IMR-90 (cell line): ENCODE data around the gene ZNF451. TPM values are rescaled to one million over a fixed set of nuclear protein-coding genes. Genes with fewer than 3 reads are reported as not detected.
A peak's percentile ranks its signal among the peaks of the same experiment; 100 is the strongest.

ENCODE experiments used
- ATAC-seq: fragments of 200-7000 bp; cut with Tn5 transposase; 2 replicates; pipeline ENCODE4 v1.9.1; 2020; ENCODE audit warnings: low read depth, mild to moderate bottlenecking, moderate library complexity
- BruUV-seq: library from RNA; stranded (reverse); fragments of 400-500 nt; replicated peaks from 2 replicates; lab custom pipeline; 2021; lab: Mats Ljungman, UMichigan
- CTCF ChIA-PET: fragments of 300-600 bp; formaldehyde crosslinking; extraction: SDS; loops from one replicate; lab custom pipeline; 2021; ENCODE audit warnings: antibody characterized with exemption; lab: Yijun Ruan, JAX
- POLR2A ChIA-PET: fragments of 300-600 bp; sonication (Branson Sonifier 250); formaldehyde crosslinking; loops from one replicate; lab custom pipeline; 2022; ENCODE audit warnings: antibody characterized with exemption; ENCODE audit not compliant: unreplicated experiment; lab: Charles Lee
- DNase-seq: peaks from one replicate; pipeline ENCODE4 v3.0.0; 2013
- H2AFZ ChIP-seq: replicated peaks from 2 replicates; pipeline ENCODE3; 2013; ENCODE audit warnings: low read length, mild to moderate bottlenecking; ENCODE audit not compliant: poor library complexity
- H2AK5ac ChIP-seq: 2 replicates; pipeline ENCODE4 v1.6.1; 2013; ENCODE audit warnings: low read depth, low read length, inconsistent platforms
- H2AK9ac ChIP-seq: replicated peaks from 2 replicates; pipeline ENCODE3; 2013; ENCODE audit warnings: mild to moderate bottlenecking, low read depth, low read length, moderate library complexity; ENCODE audit not compliant: poor library complexity
- H2BK120ac ChIP-seq: 2 replicates; pipeline ENCODE4 v1.6.1; 2013; ENCODE audit warnings: low read depth, low read length, inconsistent platforms
- H2BK15ac ChIP-seq: 3 replicates; pipeline ENCODE4 v1.6.1; 2013; ENCODE audit warnings: low read depth, low read length, inconsistent platforms
- H2BK20ac ChIP-seq: 2 replicates; pipeline ENCODE4 v1.6.1; 2013; ENCODE audit warnings: low read depth, mild to moderate bottlenecking, inconsistent platforms, low read length, moderate library complexity
- H2BK5ac ChIP-seq: 2 replicates; pipeline ENCODE4 v1.6.1; 2013; ENCODE audit warnings: mild to moderate bottlenecking, low read depth, low read length, inconsistent platforms; ENCODE audit not compliant: poor library complexity, severe bottlenecking
- H3K14ac ChIP-seq: replicated peaks from 2 replicates; pipeline ENCODE4 v1.6.1; 2013; ENCODE audit warnings: low read depth, low read length, inconsistent platforms
- H3K18ac ChIP-seq: 2 replicates; pipeline ENCODE4 v1.6.1; 2013; ENCODE audit warnings: low read depth, low read length, control low read depth
- H3K23ac ChIP-seq: 2 replicates; pipeline ENCODE4 v1.6.1; 2013; ENCODE audit warnings: low read depth, low read length, inconsistent platforms
- H3K27ac ChIP-seq: 2 replicates; pipeline ENCODE4 v1.5.1; 2013; ENCODE audit warnings: mild to moderate bottlenecking, control low read depth, low read length; ENCODE audit not compliant: insufficient read depth
- H3K27me3 ChIP-seq: 2 replicates; pipeline ENCODE4 v1.6.1; 2013; ENCODE audit warnings: low read length; ENCODE audit not compliant: control insufficient read depth, insufficient read depth
- H3K36me3 ChIP-seq: 2 replicates; pipeline ENCODE4 v1.6.1; 2013; ENCODE audit warnings: low read length, mixed read lengths; ENCODE audit not compliant: control insufficient read depth, insufficient read depth
- H3K4ac ChIP-seq: 2 replicates; pipeline ENCODE4 v1.6.1; 2013; ENCODE audit warnings: low read depth, low read length, inconsistent platforms
- H3K4me1 ChIP-seq: 2 replicates; pipeline ENCODE4 v1.6.1; 2013; ENCODE audit warnings: low read length, mixed read lengths; ENCODE audit not compliant: control insufficient read depth, insufficient read depth
- H3K4me2 ChIP-seq: 2 replicates; pipeline ENCODE4 v1.6.1; 2013; ENCODE audit warnings: low read depth, mild to moderate bottlenecking, control low read depth, low read length, moderate library complexity
- H3K4me3 ChIP-seq: 2 replicates; pipeline ENCODE4 v1.5.1; 2013; ENCODE audit warnings: low read depth, mild to moderate bottlenecking, control low read depth, low read length, moderate library complexity; ENCODE audit not compliant: insufficient read depth
- H3K56ac ChIP-seq: 2 replicates; pipeline ENCODE4 v1.6.1; 2013; ENCODE audit warnings: low read length, inconsistent platforms; ENCODE audit not compliant: insufficient read depth; ENCODE audit errors: extremely low read depth
- H3K79me1 ChIP-seq, 2 experiments: 2 replicates each; pipeline ENCODE4 v1.6.1; 2013; ENCODE audit warnings: low read length in 2 of 2, inconsistent platforms in 1 of 2, low read depth in 1 of 2
- H3K9ac ChIP-seq: 2 replicates; pipeline ENCODE4 v1.6.1; 2013; ENCODE audit warnings: low read depth, low read length, control low read depth
- H3K9me1 ChIP-seq: 2 replicates; pipeline ENCODE4 v1.6.1; 2013; ENCODE audit warnings: low read length, inconsistent platforms; ENCODE audit not compliant: insufficient read depth
- H3K9me3 ChIP-seq: 2 replicates; pipeline ENCODE4 v1.6.1; 2013; ENCODE audit warnings: low read length; ENCODE audit not compliant: control insufficient read depth, insufficient read depth
- H4K20me1 ChIP-seq: 2 replicates; pipeline ENCODE4 v1.6.1; 2013; ENCODE audit warnings: low read length, inconsistent platforms; ENCODE audit not compliant: insufficient read depth
- H4K5ac ChIP-seq: 2 replicates; pipeline ENCODE4 v1.6.1; 2013; ENCODE audit warnings: mild to moderate bottlenecking, low read depth, low read length, control low read depth
- H4K8ac ChIP-seq, 2 experiments: 2 replicates each; pipeline ENCODE4 v1.6.1; 2013; ENCODE audit warnings: low read depth in 2 of 2, low read length in 2 of 2, control low read depth in 1 of 2, inconsistent platforms in 1 of 2
- H4K91ac ChIP-seq: 2 replicates; pipeline ENCODE4 v1.6.1; 2013; ENCODE audit warnings: low read depth, low read length, inconsistent platforms; ENCODE audit not compliant: insufficient read depth
- BHLHE40 ChIP-seq: fragments of 150-350 bp; IDR thresholded peaks from 2 replicates; pipeline ENCODE4 v1.6.1; 2016; ENCODE audit warnings: mild to moderate bottlenecking, low read depth, low read length
- CEBPB ChIP-seq: IDR thresholded peaks from 2 replicates; pipeline ENCODE4 v1.6.1; 2012; ENCODE audit warnings: low read depth, low read length, improper control_type of control experiment
- CHD1 ChIP-seq: IDR thresholded peaks from 2 replicates; pipeline ENCODE4 v1.6.1; 2012; ENCODE audit warnings: low read depth, low read length, improper control_type of control experiment
- FOS ChIP-seq: fragments of 150-350 bp; IDR thresholded peaks from 2 replicates; pipeline ENCODE4 v1.6.1; 2016; ENCODE audit warnings: low read depth, low read length
- MAFK ChIP-seq: IDR thresholded peaks from 2 replicates; pipeline ENCODE4 v1.6.1; 2012; ENCODE audit warnings: low read depth, low read length, improper control_type of control experiment
- MAZ ChIP-seq: IDR thresholded peaks from 2 replicates; pipeline ENCODE4 v1.6.1; 2012; ENCODE audit warnings: low read depth, mild to moderate bottlenecking, low read length, improper control_type of control experiment, moderate library complexity, borderline replicate concordance
- MXI1 ChIP-seq: IDR thresholded peaks from 2 replicates; pipeline ENCODE4 v1.6.1; 2012; ENCODE audit warnings: low read depth, mild to moderate bottlenecking, low read length, moderate library complexity, borderline replicate concordance
- NFE2L2 ChIP-seq: fragments of 150-350 bp; IDR thresholded peaks from 2 replicates; pipeline ENCODE4 v1.6.1; 2016; ENCODE audit warnings: low read depth, mild to moderate bottlenecking, low read length
- POLR2A ChIP-seq: IDR thresholded peaks from 2 replicates; pipeline ENCODE4 v1.6.1; 2012; ENCODE audit warnings: mild to moderate bottlenecking, low read depth, low read length
- RAD21 ChIP-seq: IDR thresholded peaks from 2 replicates; pipeline ENCODE4 v1.6.1; 2012; ENCODE audit warnings: low read length, improper control_type of control experiment
- RCOR1 ChIP-seq: IDR thresholded peaks from 2 replicates; pipeline ENCODE4 v1.6.1; 2012; ENCODE audit warnings: mild to moderate bottlenecking, low read length, improper control_type of control experiment; ENCODE audit not compliant: insufficient replicate concordance
- RFX5 ChIP-seq: IDR thresholded peaks from 2 replicates; pipeline ENCODE4 v1.8.0; 2012; ENCODE audit warnings: low read depth, mild to moderate bottlenecking, low read length, moderate library complexity
- SMC3 ChIP-seq: fragments of 150-350 bp; IDR thresholded peaks from 2 replicates; pipeline ENCODE4 v1.6.1; 2016; ENCODE audit warnings: low read depth, mild to moderate bottlenecking, antibody characterized with exemption, low read length, moderate library complexity
- WGBS, 2 experiments: methylation state at CpG; one replicate each; pipeline versions ENCODE4 v1.1.5 to v1.1.7; 2013; ENCODE audit warnings: missing lambda C conversion rate in 2 of 2; ENCODE audit not compliant: insufficient read length in 1 of 2; ENCODE audit errors: extremely low coverage in 2 of 2; 5-methylcytosine and 5-hydroxymethylcytosine counted together
- dilution Hi-C: fragments of 300-500 bp; cut with HindIII; formaldehyde crosslinking; loops from one replicate; pipeline ENCODE4 v1.14.3; 2018; ENCODE audit warnings: low sequenced_read_pairs; ENCODE audit not compliant: unreplicated experiment
- in situ Hi-C: fragments of 300-500 bp; cut with MboI; formaldehyde crosslinking; loops from 3 replicates; pipeline ENCODE4 v1.14.3; 2019; ENCODE audit warnings: low sequenced_read_pairs, inconsistent platforms, mixed read lengths
- intact Hi-C: fragments of 100-400 bp; cut with micrococcal nuclease; formaldehyde crosslinking; loops from 2 replicates; pipeline ENCODE4 v1.10.0; 2022
- polyA plus RNA-seq, 3 experiments: library from polyadenylated mRNA; depleted of rRNA; stranded (reverse); fragments of >200 nt; gene quantifications; 2 replicates each; pipeline ENCODE4 v1.2.3, GENCODE V29; 2012; ENCODE audit warnings: low replicate concordance in 1 of 3
- total RNA-seq: library from RNA; depleted of rRNA; stranded (reverse); fragments of >200 nt; gene quantifications from 2 replicates; pipeline ENCODE4 v1.2.3, GENCODE V29; 2012
- TF ChIP-seq, protein P1 (sequence below): fragments of 150-350 bp; IDR thresholded peaks from 2 replicates; pipeline ENCODE4 v1.6.1; 2016; ENCODE audit warnings: low read depth, mild to moderate bottlenecking, low read length, moderate library complexity, borderline replicate concordance
- TF ChIP-seq, protein P2 (sequence below): fragments of 150-350 bp; IDR thresholded peaks from 2 replicates; pipeline ENCODE4 v1.6.1; 2017; ENCODE audit warnings: mild to moderate bottlenecking, antibody characterized with exemption, low read length, low read depth
- TF ChIP-seq, protein P3 (sequence below): conservative IDR thresholded peaks from 2 replicates; pipeline ENCODE4 v1.5.1; 2012; ENCODE audit warnings: mild to moderate bottlenecking, low read depth, low read length, improper control_type of control experiment

The ZNF451 gene
- total and polyA plus RNA-seq, 2 of the 4 experiments (the other 2 are of a cell fraction), result 10.0 to 48.6 TPM

DNA sequence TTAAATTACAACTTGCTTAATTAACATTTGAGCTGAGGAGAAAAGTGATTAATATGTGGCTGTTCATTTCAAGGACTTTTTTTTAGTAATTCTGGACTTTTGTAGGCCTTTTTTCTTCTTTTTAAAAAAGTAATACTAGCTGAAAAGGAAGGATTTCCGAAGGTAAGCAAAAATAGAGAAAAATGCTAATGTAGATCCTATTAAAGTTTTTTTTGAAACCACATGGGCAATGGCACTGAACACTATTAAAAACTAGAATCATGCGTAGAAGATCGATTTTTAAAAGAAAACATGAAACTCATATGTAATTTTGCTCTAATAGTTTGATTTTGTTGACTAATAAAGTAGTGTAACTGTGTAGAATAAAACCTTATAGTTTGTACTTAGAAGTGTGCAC, 84.5 kb downstream of the ZNF451 start:
- Histone ChIP-seq H3K27ac (peak overlapping the region; percentile 14; the same call in 1 of the 2 replicates), H4K20me1 (peaks cover 36% of the 10 kb centered on the region), H2AK5ac (no peak overlapping the region), H4K8ac (no peak overlapping the region; a peak in 1 of 4 replicates), H3K18ac (no peak overlapping the region), H4K91ac (no peak overlapping the region), H2BK15ac (no peak overlapping the region), H3K27me3 (no peaks in the 10 kb centered on the region), H3K4me2 (peak overlapping the region; percentile 95), H2BK20ac (no peak overlapping the region), H3K4ac (peak overlapping the region; percentile 81; the same call in 1 of the 2 replicates), H2AK9ac (no peak overlapping the region), H2BK120ac (no peak overlapping the region), H3K36me3 (peaks cover 15% of the 10 kb centered on the region), H3K9ac (peak overlapping the region; percentile 97; the same call in 1 of the 2 replicates), H3K56ac (no peak overlapping the region), H4K5ac (no peak overlapping the region), H3K23ac (no peak overlapping the region; the same call in 1 of the 2 replicates), H3K4me1 (peaks cover 16% of the 10 kb centered on the region), H2AFZ (no peak overlapping the region), H3K14ac (no peak overlapping the region), H3K4me3 (peak overlapping the region; percentile 97), H3K9me1 (peaks cover 13% of the 10 kb centered on the region), H3K9me3 (no peaks in the 10 kb centered on the region), H3K79me1 (peaks cover 0 to 39% of the 10 kb centered on the region in 2 experiments; a peak in 3 of 4 replicates), H2BK5ac (peak overlapping the region; percentile 94)
- ChIA-PET POLR2A (no interaction called here), CTCF (no interaction called here)
- in situ Hi-C loops, result no loop called here
- dilution Hi-C loops, result no loop called here
- no peak for ATAC-seq
- intact Hi-C loops, result loop anchor here (2.0 to 5.0 kb wide), 4 partner anchors 92 to 272 kb away; partner anchors contain the start of genes BEND6 and KIAA1586
- WGBS, 2 experiments, result no CpG with 5 or more reads among the region's 3 CpGs
- BruUV-seq, result no TSS peak
- no peak for TF ChIP-seq MAFK
- no peak for TF ChIP-seq NFE2L2
- no peak for TF ChIP-seq CEBPB
- TF ChIP-seq CHD1, result no peak
- no peak for TF ChIP-seq POLR2A
- no peak for TF ChIP-seq MAZ
- no peak for TF ChIP-seq RCOR1
- TF ChIP-seq MXI1, result no peak
- TF ChIP-seq, protein P1, sequence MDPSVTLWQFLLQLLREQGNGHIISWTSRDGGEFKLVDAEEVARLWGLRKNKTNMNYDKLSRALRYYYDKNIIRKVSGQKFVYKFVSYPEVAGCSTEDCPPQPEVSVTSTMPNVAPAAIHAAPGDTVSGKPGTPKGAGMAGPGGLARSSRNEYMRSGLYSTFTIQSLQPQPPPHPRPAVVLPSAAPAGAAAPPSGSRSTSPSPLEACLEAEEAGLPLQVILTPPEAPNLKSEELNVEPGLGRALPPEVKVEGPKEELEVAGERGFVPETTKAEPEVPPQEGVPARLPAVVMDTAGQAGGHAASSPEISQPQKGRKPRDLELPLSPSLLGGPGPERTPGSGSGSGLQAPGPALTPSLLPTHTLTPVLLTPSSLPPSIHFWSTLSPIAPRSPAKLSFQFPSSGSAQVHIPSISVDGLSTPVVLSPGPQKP, result no peak
- TF ChIP-seq FOS, result no peak
- no peak for TF ChIP-seq BHLHE40
- no peak for TF ChIP-seq RAD21
- no peak for TF ChIP-seq RFX5
- no peak for TF ChIP-seq SMC3
- TF ChIP-seq, protein P2, sequence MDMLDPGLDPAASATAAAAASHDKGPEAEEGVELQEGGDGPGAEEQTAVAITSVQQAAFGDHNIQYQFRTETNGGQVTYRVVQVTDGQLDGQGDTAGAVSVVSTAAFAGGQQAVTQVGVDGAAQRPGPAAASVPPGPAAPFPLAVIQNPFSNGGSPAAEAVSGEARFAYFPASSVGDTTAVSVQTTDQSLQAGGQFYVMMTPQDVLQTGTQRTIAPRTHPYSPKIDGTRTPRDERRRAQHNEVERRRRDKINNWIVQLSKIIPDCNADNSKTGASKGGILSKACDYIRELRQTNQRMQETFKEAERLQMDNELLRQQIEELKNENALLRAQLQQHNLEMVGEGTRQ, result no peak
- TF ChIP-seq, protein P3, sequence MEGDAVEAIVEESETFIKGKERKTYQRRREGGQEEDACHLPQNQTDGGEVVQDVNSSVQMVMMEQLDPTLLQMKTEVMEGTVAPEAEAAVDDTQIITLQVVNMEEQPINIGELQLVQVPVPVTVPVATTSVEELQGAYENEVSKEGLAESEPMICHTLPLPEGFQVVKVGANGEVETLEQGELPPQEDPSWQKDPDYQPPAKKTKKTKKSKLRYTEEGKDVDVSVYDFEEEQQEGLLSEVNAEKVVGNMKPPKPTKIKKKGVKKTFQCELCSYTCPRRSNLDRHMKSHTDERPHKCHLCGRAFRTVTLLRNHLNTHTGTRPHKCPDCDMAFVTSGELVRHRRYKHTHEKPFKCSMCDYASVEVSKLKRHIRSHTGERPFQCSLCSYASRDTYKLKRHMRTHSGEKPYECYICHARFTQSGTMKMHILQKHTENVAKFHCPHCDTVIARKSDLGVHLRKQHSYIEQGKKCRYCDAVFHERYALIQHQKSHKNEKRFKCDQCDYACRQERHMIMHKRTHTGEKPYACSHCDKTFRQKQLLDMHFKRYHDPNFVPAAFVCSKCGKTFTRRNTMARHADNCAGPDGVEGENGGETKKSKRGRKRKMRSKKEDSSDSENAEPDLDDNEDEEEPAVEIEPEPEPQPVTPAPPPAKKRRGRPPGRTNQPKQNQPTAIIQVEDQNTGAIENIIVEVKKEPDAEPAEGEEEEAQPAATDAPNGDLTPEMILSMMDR, result no peak
- no peak for DNase-seq
